Measurements from ENCODE around the gene EGFL6.

Gene EGFL6

GRCh38 chrX:13552892-13553291 lies 16.5 kb upstream of the EGFL6 start:
- DNase-seq (ENCODE audit: low read depth) = no peak
- H3K4me3 ChIP-seq (ENCODE audit: low read depth, low read length) = no peak overlapping the region
- TF ChIP-seq CTCF (IDR thresholded peaks at IDR 0.05; ENCODE audit: control insufficient read depth, extremely low read depth, insufficient read depth) = no peak

DNA sequence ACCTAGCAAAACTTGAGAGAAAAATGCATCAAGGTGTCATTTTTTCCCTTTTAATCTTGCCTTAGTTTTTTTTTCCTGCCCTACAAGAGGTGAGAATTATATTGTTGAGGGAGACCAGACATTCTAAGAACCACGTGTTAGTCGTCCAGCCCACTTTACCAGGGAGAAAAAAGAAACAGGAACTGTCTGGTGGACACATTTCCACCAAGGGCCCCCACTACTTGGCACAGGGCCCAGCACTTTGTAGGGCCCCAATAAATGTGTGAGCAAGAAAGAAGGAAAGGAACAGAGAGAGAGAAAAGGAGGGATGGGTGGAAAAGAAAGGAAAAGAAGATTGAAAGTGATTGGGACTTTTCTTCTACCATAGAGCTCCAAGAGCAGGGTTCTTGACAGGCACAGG lies 3.9 kb upstream of the EGFL6 start:
- TF ChIP-seq CTCF (IDR thresholded peaks at IDR 0.05; ENCODE audit: control insufficient read depth, extremely low read depth, insufficient read depth) = no peak
- no peak for DNase-seq (ENCODE audit: low read depth)
- no peak overlapping the region for H3K4me3 ChIP-seq (ENCODE audit: low read depth, low read length)

DNA sequence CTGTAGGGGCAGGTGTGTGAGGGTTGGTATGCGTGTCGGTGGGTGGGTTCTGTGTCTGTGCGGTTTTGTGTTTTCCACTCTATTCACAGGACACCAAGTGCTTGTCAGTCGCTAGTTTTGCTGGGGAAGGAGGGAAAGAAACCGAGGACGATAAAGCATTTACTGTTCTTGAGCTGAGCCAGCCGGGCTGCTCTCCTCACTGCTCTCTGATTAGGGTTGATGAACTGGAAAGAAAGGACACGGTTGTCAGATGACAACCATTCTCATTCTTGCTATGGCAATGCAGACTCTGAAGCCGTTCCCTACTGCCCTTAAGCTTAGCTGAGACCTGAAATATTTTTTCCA lies 832 bp downstream of the EGFL6 start:
- DNase-seq (ENCODE audit: low read depth) = no peak
- H3K4me3 ChIP-seq (ENCODE audit: low read depth, low read length) = no peak overlapping the region
- no peak for TF ChIP-seq CTCF (IDR thresholded peaks at IDR 0.05; ENCODE audit: control insufficient read depth, extremely low read depth, insufficient read depth)

DNA sequence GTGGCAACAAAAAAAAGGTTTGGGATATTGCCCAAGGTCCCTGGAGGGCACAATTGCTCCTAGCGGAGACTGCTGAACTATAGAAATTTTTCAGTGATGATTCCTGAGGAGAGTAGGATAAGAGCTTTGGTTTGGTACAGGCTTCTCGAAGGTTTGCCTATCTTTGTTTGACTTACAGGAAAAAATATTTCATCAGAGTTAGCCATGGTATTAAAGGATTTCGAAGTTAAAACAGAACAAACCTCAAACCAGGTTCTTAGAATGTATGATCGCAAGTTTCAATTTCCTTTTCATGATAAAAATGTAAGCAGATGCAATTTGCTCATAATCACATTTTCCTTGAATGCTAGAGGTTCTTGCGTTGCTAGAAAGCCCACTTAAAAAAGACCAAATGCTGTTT lies 1.7 kb downstream of the EGFL6 start:
- no peak for TF ChIP-seq CTCF (IDR thresholded peaks at IDR 0.05; ENCODE audit: control insufficient read depth, extremely low read depth, insufficient read depth)
- DNase-seq (ENCODE audit: low read depth) = no peak
- no peak overlapping the region for H3K4me3 ChIP-seq (ENCODE audit: low read depth, low read length)

DNA sequence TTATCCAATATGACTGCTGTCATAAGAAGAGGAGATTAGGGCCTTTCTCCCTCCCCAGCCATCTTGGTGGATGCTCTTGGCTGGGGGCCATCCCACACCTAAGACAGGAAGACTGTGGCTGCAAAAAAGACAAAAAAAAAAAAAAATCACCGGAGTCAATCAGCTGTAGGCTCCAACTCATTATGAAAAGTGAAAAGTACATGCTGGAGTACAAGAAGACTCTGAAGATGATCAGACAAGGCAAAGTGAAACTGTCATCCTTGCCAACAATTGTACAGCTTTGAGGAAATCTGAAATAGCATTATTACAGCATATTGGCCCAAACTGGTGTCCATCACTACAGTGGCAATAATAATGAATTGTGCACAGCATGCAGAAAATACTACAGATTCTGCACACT lies 5.2 kb downstream of the EGFL6 start:
- no peak overlapping the region for H3K4me3 ChIP-seq (ENCODE audit: low read depth, low read length)
- no peak for DNase-seq (ENCODE audit: low read depth)
- TF ChIP-seq CTCF (IDR thresholded peaks at IDR 0.05; ENCODE audit: control insufficient read depth, extremely low read depth, insufficient read depth) = no peak

DNA sequence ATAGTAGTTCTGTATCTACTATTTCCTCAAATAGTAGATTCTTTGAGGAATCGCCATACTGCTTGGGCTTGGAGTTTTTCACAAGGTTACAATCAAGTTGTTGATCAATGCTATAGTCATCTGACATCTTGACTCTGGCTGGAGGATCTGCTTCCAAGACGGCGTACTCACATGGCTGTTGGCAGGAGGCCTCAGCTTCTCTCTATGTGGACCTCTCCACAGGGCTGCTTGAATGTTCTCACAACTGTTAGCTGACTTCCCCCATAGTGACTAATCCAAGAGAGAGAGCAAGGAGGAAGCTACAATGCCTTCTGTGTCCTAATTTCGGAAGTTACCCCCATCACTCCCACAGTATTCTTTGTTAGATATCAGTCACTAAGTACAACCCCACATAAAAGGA lies 10.3 kb downstream of the EGFL6 start:
- no peak for DNase-seq (ENCODE audit: low read depth)
- no peak overlapping the region for H3K4me3 ChIP-seq (ENCODE audit: low read depth, low read length)
- TF ChIP-seq CTCF (IDR thresholded peaks at IDR 0.05; ENCODE audit: control insufficient read depth, extremely low read depth, insufficient read depth) = no peak

- no peak overlapping the region for H3K4me3 ChIP-seq (ENCODE audit: low read depth, low read length)
- TF ChIP-seq CTCF (IDR thresholded peaks at IDR 0.05; ENCODE audit: control insufficient read depth, extremely low read depth, insufficient read depth) = no peak
- DNase-seq (ENCODE audit: low read depth) = no peak
These were observed 12.2 kb downstream of the EGFL6 start for GRCh38 chrX:13581554-13581953.
